CD4-positive, alpha-beta T cell (primary cell): ENCODE measurements around the gene C1QL2. TPM values are rescaled to one million over a fixed set of nuclear protein-coding genes. Genes with fewer than 3 reads are reported as not detected.

Source experiments
- ATAC-seq: fragments of 200-7000 bp; cut with Tn5 transposase; one replicate; pipeline ENCODE4 v1.10.0; 2022; ENCODE audit warnings: mild to moderate bottlenecking; ENCODE audit not compliant: poor library complexity
- CTCF ChIA-PET: fragments of 350-600 bp; sonication (Branson Sonifier 250); formaldehyde crosslinking; loops from one replicate; lab custom pipeline; 2021; ENCODE audit warnings: antibody characterized with exemption, inconsistent platforms; lab: Charles Lee
- POLR2A ChIA-PET: fragments of 350-600 bp; sonication (Branson Sonifier 250); formaldehyde crosslinking; loops from one replicate; lab custom pipeline; 2021; ENCODE audit warnings: antibody characterized with exemption, inconsistent platforms; lab: Charles Lee
- DNase-seq, 14 experiments: peaks; one replicate each; pipeline ENCODE4 v3.0.0-alpha.2; 2013 to 2020; ENCODE audit warnings: mixed read lengths in 2 of 14
- H3K27ac ChIP-seq, 2 donors: one replicate each; pipeline versions ENCODE4 v1.5.1 to v1.7.0; 2013; ENCODE audit warnings: low read length in 2 of 2, low read depth in 1 of 2, mild to moderate bottlenecking in 1 of 2
- H3K27me3 ChIP-seq, 2 experiments: 1 replicate in 1 of 2; 2 replicates in 1 of 2; pipeline versions ENCODE4 v1.6.1 to v1.7.0; 2013; ENCODE audit warnings: low read length in 2 of 2, control low read depth in 1 of 2, mild to moderate bottlenecking in 1 of 2, moderate library complexity in 1 of 2; ENCODE audit not compliant: insufficient read depth in 2 of 2, control insufficient read depth in 1 of 2
- H3K36me3 ChIP-seq: one replicate; pipeline ENCODE4 v1.6.1; 2013; ENCODE audit warnings: low read length, control low read depth; ENCODE audit not compliant: insufficient read depth
- H3K4me1 ChIP-seq: one replicate; pipeline ENCODE4 v1.6.1; 2013; ENCODE audit warnings: low read length, control low read depth; ENCODE audit not compliant: insufficient read depth
- H3K4me3 ChIP-seq: one replicate; pipeline ENCODE4 v1.5.1; 2013; ENCODE audit warnings: mild to moderate bottlenecking, low read length, moderate library complexity
- H3K9me3 ChIP-seq, 2 experiments: 1 replicate in 1 of 2; 2 replicates in 1 of 2; pipeline versions ENCODE4 v1.6.1 to v1.7.0; 2013; ENCODE audit warnings: low read length in 2 of 2, mild to moderate bottlenecking in 2 of 2, control low read depth in 1 of 2, moderate library complexity in 1 of 2; ENCODE audit not compliant: control insufficient read depth in 1 of 2, insufficient read depth in 1 of 2
- H3K27ac Mint-ChIP-seq: one replicate; pipeline ENCODE4 v1.8.0; 2020; ENCODE audit warnings: mixed read lengths
- H3K27me3 Mint-ChIP-seq: one replicate; pipeline ENCODE4 v1.8.0; 2021; ENCODE audit warnings: mixed read lengths
- H3K36me3 Mint-ChIP-seq: one replicate; pipeline ENCODE4 v1.8.0; 2021; ENCODE audit warnings: low read depth, mixed read lengths
- H3K4me1 Mint-ChIP-seq: one replicate; pipeline ENCODE4 v1.8.0; 2021; ENCODE audit warnings: low read depth, mixed read lengths
- H3K4me3 Mint-ChIP-seq: one replicate; pipeline ENCODE4 v1.8.0; 2020; ENCODE audit warnings: mild to moderate bottlenecking, mixed read lengths
- H3K9me3 Mint-ChIP-seq: one replicate; pipeline ENCODE4 v1.8.0; 2020; ENCODE audit warnings: mixed read lengths
- CTCF ChIP-seq: fragments of 200-600 bp; IDR thresholded peaks from one replicate; pipeline ENCODE4 v1.8.0; 2022; ENCODE audit warnings: antibody characterized with exemption, mild to moderate bottlenecking
- intact Hi-C, 2 experiments: fragments of 100-400 bp; cut with DNase I in 1 of 2; cut with micrococcal nuclease in 1 of 2; formaldehyde crosslinking; loops; one replicate each; pipeline versions ENCODE4 v1.15.1 to v1.9.0; 2023 to 2025; cut with DNase I, micrococcal nuclease
- total RNA-seq, 174 experiments: library from RNA in 2 of 174; stranded (reverse) in 2 of 174; gene quantifications; one replicate each; pipeline ENCODE4 v1.2.3 and lab custom pipeline; 2021 to 2026

C1QL2 gene
- total RNA-seq, 2 experiments from 2014 or later = not detected

GRCh38 chr2:119142824-119143223 lies 15.7 kb downstream of the C1QL2 start:
- ChIA-PET POLR2A (no interaction called here), CTCF (no interaction called here)
- H3K4me1 ChIP-seq = no peaks in the 10 kb centered on the region
- ATAC-seq = no peak
- no peak overlapping the region for H3K4me3 Mint-ChIP-seq
- H3K4me1 Mint-ChIP-seq = no peaks in the 10 kb centered on the region
- H3K36me3 ChIP-seq = no peaks in the 10 kb centered on the region
- H3K27me3 Mint-ChIP-seq = peaks cover 28% of the 10 kb centered on the region
- intact Hi-C loops = no loop called here
- peaks cover 2 to 5% of the 10 kb centered on the region in 2 experiments for H3K27me3 ChIP-seq
- no peak overlapping the region for H3K27ac Mint-ChIP-seq
- no peak overlapping the region for H3K4me3 ChIP-seq
- no peak overlapping the region for H3K27ac ChIP-seq
- no peaks in the 10 kb centered on the region for H3K36me3 Mint-ChIP-seq
- H3K9me3 Mint-ChIP-seq = no peaks in the 10 kb centered on the region
- no peak for DNase-seq
- TF ChIP-seq CTCF = no peak
- peaks cover 0 to 9% of the 10 kb centered on the region in 2 experiments for H3K9me3 ChIP-seq

GRCh38 chr2:119137502-119137901 lies 21.0 kb downstream of the C1QL2 start:
- no peak overlapping the region for H3K4me3 ChIP-seq
- no peak for TF ChIP-seq CTCF
- Mint-ChIP-seq H3K4me1 (no peaks in the 10 kb centered on the region), H3K27me3 (peaks cover 21% of the 10 kb centered on the region), H3K4me3 (no peak overlapping the region), H3K36me3 (no peaks in the 10 kb centered on the region), H3K27ac (no peak overlapping the region), H3K9me3 (no peaks in the 10 kb centered on the region)
- H3K9me3 ChIP-seq = peaks cover 0 to 22% of the 10 kb centered on the region in 2 experiments
- ChIA-PET POLR2A (interaction anchor here (0.5 kb wide), 1 partner anchor 910 kb away, joined by 3 read pairs; no protein-coding TSS in a partner anchor), CTCF (no interaction called here)
- no peaks in the 10 kb centered on the region for H3K4me1 ChIP-seq
- no peaks in the 10 kb centered on the region for H3K27me3 ChIP-seq
- ATAC-seq = no peak
- no peaks in the 10 kb centered on the region for H3K36me3 ChIP-seq
- H3K27ac ChIP-seq = no peak overlapping the region
- intact Hi-C loops = no loop called here
- DNase-seq = no peak

GRCh38 chr2:119136872-119137271 lies 21.7 kb downstream of the C1QL2 start:
- peaks cover 25% of the 10 kb centered on the region for H3K27me3 Mint-ChIP-seq
- intact Hi-C loops = no loop called here
- POLR2A ChIA-PET = no interaction called here
- H3K4me1 Mint-ChIP-seq = no peaks in the 10 kb centered on the region
- no peak overlapping the region for H3K27ac Mint-ChIP-seq
- DNase-seq (no peak), ATAC-seq (no peak)
- no peak overlapping the region for H3K4me3 Mint-ChIP-seq
- Histone ChIP-seq H3K4me1 (no peaks in the 10 kb centered on the region), H3K9me3 (peaks cover 0 to 22% of the 10 kb centered on the region in 2 experiments), H3K27ac (no peak overlapping the region), H3K36me3 (no peaks in the 10 kb centered on the region), H3K4me3 (no peak overlapping the region), H3K27me3 (no peaks in the 10 kb centered on the region)
- H3K9me3 Mint-ChIP-seq = no peaks in the 10 kb centered on the region
- H3K36me3 Mint-ChIP-seq = no peaks in the 10 kb centered on the region
- no peak for TF ChIP-seq CTCF
- CTCF ChIA-PET = no interaction called here
